ENCODE data around the gene UFSP2.

The UFSP2 gene

GRCh38 chr4:185359767-185360446 is 65.9 kb downstream of the UFSP2 start:
- H3K27me3 ChIP-seq (ENCODE audit: control insufficient read depth in 1 of 2, insufficient read depth in 2 of 2, low read length in 2 of 2), result no peaks in the 10 kb centered on the region
- no peaks in the 10 kb centered on the region for H3K36me3 ChIP-seq (ENCODE audit: insufficient read depth, low read length)
- no peaks in the 10 kb centered on the region for H3K4me1 ChIP-seq (ENCODE audit: insufficient read depth, low read length)
- no peak overlapping the region for H3K4me3 ChIP-seq (ENCODE audit: low read depth in 1 of 2, low read length in 2 of 2)
- H3K27ac ChIP-seq (ENCODE audit: low read depth, low read length), result no peak overlapping the region
- no peaks in the 10 kb centered on the region for H3K9me3 ChIP-seq (ENCODE audit: low read length)
- H3K9ac ChIP-seq (ENCODE audit: low read length), result no peak overlapping the region

GRCh38 chr4:185358959-185359358 is 66.8 kb downstream of the UFSP2 start:
- Histone ChIP-seq H3K4me1 (ENCODE audit: insufficient read depth, low read length) (no peaks in the 10 kb centered on the region), H3K9me3 (ENCODE audit: low read length) (no peaks in the 10 kb centered on the region), H3K9ac (ENCODE audit: low read length) (no peak overlapping the region), H3K36me3 (ENCODE audit: insufficient read depth, low read length) (peaks cover 3% of the 10 kb centered on the region), H3K4me3 (ENCODE audit: low read depth in 1 of 2, low read length in 2 of 2) (no peak overlapping the region), H3K27me3 (ENCODE audit: control insufficient read depth in 1 of 2, insufficient read depth in 2 of 2, low read length in 2 of 2) (no peaks in the 10 kb centered on the region), H3K27ac (ENCODE audit: low read depth, low read length) (no peak overlapping the region)

GRCh38 chr4:185358514-185358913 is 67.2 kb downstream of the UFSP2 start:
- no peaks in the 10 kb centered on the region for H3K9me3 ChIP-seq (ENCODE audit: low read length)
- peaks cover 3% of the 10 kb centered on the region for H3K36me3 ChIP-seq (ENCODE audit: insufficient read depth, low read length)
- no peak overlapping the region for H3K27ac ChIP-seq (ENCODE audit: low read depth, low read length)
- H3K27me3 ChIP-seq (ENCODE audit: control insufficient read depth in 1 of 2, insufficient read depth in 2 of 2, low read length in 2 of 2), result no peaks in the 10 kb centered on the region
- H3K4me3 ChIP-seq (ENCODE audit: low read depth in 1 of 2, low read length in 2 of 2), result no peak overlapping the region
- H3K9ac ChIP-seq (ENCODE audit: low read length), result no peak overlapping the region
- no peaks in the 10 kb centered on the region for H3K4me1 ChIP-seq (ENCODE audit: insufficient read depth, low read length)

- Histone ChIP-seq H3K9me3 (ENCODE audit: low read length) (no peaks in the 10 kb centered on the region), H3K27ac (ENCODE audit: low read depth, low read length) (no peak overlapping the region), H3K4me3 (ENCODE audit: low read depth in 1 of 2, low read length in 2 of 2) (no peak overlapping the region), H3K9ac (ENCODE audit: low read length) (no peak overlapping the region), H3K4me1 (ENCODE audit: insufficient read depth, low read length) (no peaks in the 10 kb centered on the region), H3K36me3 (ENCODE audit: insufficient read depth, low read length) (peaks cover 3% of the 10 kb centered on the region), H3K27me3 (ENCODE audit: control insufficient read depth in 1 of 2, insufficient read depth in 2 of 2, low read length in 2 of 2) (no peaks in the 10 kb centered on the region)
Measured at GRCh38 chr4:185357733-185358440, 67.9 kb downstream of the UFSP2 start.

- no peaks in the 10 kb centered on the region for H3K4me1 ChIP-seq (ENCODE audit: insufficient read depth, low read length)
- no peak overlapping the region for H3K9ac ChIP-seq (ENCODE audit: low read length)
- H3K36me3 ChIP-seq (ENCODE audit: insufficient read depth, low read length), result peaks cover 8% of the 10 kb centered on the region
- H3K9me3 ChIP-seq (ENCODE audit: low read length), result no peaks in the 10 kb centered on the region
- H3K27ac ChIP-seq (ENCODE audit: low read depth, low read length), result no peak overlapping the region
- no peak overlapping the region for H3K4me3 ChIP-seq (ENCODE audit: low read depth in 1 of 2, low read length in 2 of 2)
- H3K27me3 ChIP-seq (ENCODE audit: control insufficient read depth in 1 of 2, insufficient read depth in 2 of 2, low read length in 2 of 2), result no peaks in the 10 kb centered on the region
Measured at GRCh38 chr4:185357211-185357610, 68.6 kb downstream of the UFSP2 start.

GRCh38 chr4:185352741-185353140 is 73.0 kb downstream of the UFSP2 start:
- H3K27ac ChIP-seq (ENCODE audit: low read depth, low read length), result no peak overlapping the region
- H3K4me3 ChIP-seq (ENCODE audit: low read depth in 1 of 2, low read length in 2 of 2), result no peak overlapping the region
- H3K9me3 ChIP-seq (ENCODE audit: low read length), result no peaks in the 10 kb centered on the region
- no peak overlapping the region for H3K9ac ChIP-seq (ENCODE audit: low read length)
- peaks cover 14% of the 10 kb centered on the region for H3K36me3 ChIP-seq (ENCODE audit: insufficient read depth, low read length)
- H3K27me3 ChIP-seq (ENCODE audit: control insufficient read depth in 1 of 2, insufficient read depth in 2 of 2, low read length in 2 of 2), result no peaks in the 10 kb centered on the region
- no peaks in the 10 kb centered on the region for H3K4me1 ChIP-seq (ENCODE audit: insufficient read depth, low read length)

- H3K9ac ChIP-seq (ENCODE audit: low read length), result no peak overlapping the region
- H3K27me3 ChIP-seq (ENCODE audit: control insufficient read depth in 1 of 2, insufficient read depth in 2 of 2, low read length in 2 of 2), result no peaks in the 10 kb centered on the region
- H3K4me3 ChIP-seq (ENCODE audit: low read depth in 1 of 2, low read length in 2 of 2), result no peak overlapping the region
- peaks cover 14% of the 10 kb centered on the region for H3K36me3 ChIP-seq (ENCODE audit: insufficient read depth, low read length)
- no peak overlapping the region for H3K27ac ChIP-seq (ENCODE audit: low read depth, low read length)
- H3K4me1 ChIP-seq (ENCODE audit: insufficient read depth, low read length), result no peaks in the 10 kb centered on the region
- no peaks in the 10 kb centered on the region for H3K9me3 ChIP-seq (ENCODE audit: low read length)
Measured at GRCh38 chr4:185352202-185352601, 73.6 kb downstream of the UFSP2 start.

- no peak overlapping the region for H3K27ac ChIP-seq (ENCODE audit: low read depth, low read length)
- H3K36me3 ChIP-seq (ENCODE audit: insufficient read depth, low read length), result peaks cover 14% of the 10 kb centered on the region
- H3K9me3 ChIP-seq (ENCODE audit: low read length), result no peaks in the 10 kb centered on the region
- no peaks in the 10 kb centered on the region for H3K27me3 ChIP-seq (ENCODE audit: control insufficient read depth in 1 of 2, insufficient read depth in 2 of 2, low read length in 2 of 2)
- H3K4me1 ChIP-seq (ENCODE audit: insufficient read depth, low read length), result no peaks in the 10 kb centered on the region
- H3K9ac ChIP-seq (ENCODE audit: low read length), result no peak overlapping the region
- H3K4me3 ChIP-seq (ENCODE audit: low read depth in 1 of 2, low read length in 2 of 2), result no peak overlapping the region
Measured at GRCh38 chr4:185351691-185352090, 74.1 kb downstream of the UFSP2 start.

Data from muscle layer of colon (tissue), 2 donors.